NCI-H510A treated with DMSO at 0.1 percent for 48 hours (cell line): ENCODE measurements around the gene PUS10.

ENCODE experiments used
- DNase-seq: peaks from one replicate; lab custom pipeline; 2025; lab: John Stamatoyannopoulos, UW

Gene PUS10

GRCh38 chr2:60972889-60973656 lies 45.0 kb downstream of the PUS10 start:
- DNase-seq, result no peak

GRCh38 chr2:60966507-60967405 lies 51.3 kb downstream of the PUS10 start:
- no peak for DNase-seq

GRCh38 chr2:60965499-60965785 lies 52.6 kb downstream of the PUS10 start:
- no peak for DNase-seq

- no peak for DNase-seq
Observed at GRCh38 chr2:60964651-60965498, 53.2 kb downstream of the PUS10 start.

GRCh38 chr2:60963190-60963589 lies 54.9 kb downstream of the PUS10 start:
- no peak for DNase-seq

GRCh38 chr2:60962528-60962927 lies 55.5 kb downstream of the PUS10 start:
- no peak for DNase-seq

- DNase-seq, result peak; percentile 59
Observed at GRCh38 chr2:60961457-60961856, 56.6 kb downstream of the PUS10 start.

GRCh38 chr2:60960706-60961105 lies 57.3 kb downstream of the PUS10 start:
- no peak for DNase-seq

- DNase-seq, result peak; percentile 87
Observed at GRCh38 chr2:60959501-60959900, 58.6 kb downstream of the PUS10 start.

GRCh38 chr2:60958800-60959199 lies 59.3 kb downstream of the PUS10 start:
- DNase-seq, result peak; percentile 19

GRCh38 chr2:60958361-60958760 lies 59.7 kb downstream of the PUS10 start:
- no peak for DNase-seq

- no peak for DNase-seq
Observed at GRCh38 chr2:60957643-60958042, 60.4 kb downstream of the PUS10 start.

GRCh38 chr2:60957224-60957623 lies 60.8 kb downstream of the PUS10 start:
- DNase-seq, result no peak

- DNase-seq, result no peak
Observed at GRCh38 chr2:60954139-60954538, 63.9 kb downstream of the PUS10 start.

GRCh38 chr2:60948926-60949579 lies 69.0 kb downstream of the PUS10 start:
- DNase-seq, result no peak

GRCh38 chr2:60948161-60948560 lies 69.9 kb downstream of the PUS10 start:
- DNase-seq, result no peak

- no peak for DNase-seq
Observed at GRCh38 chr2:60947056-60947455, 71.0 kb downstream of the PUS10 start.

GRCh38 chr2:60945341-60945740 lies 72.7 kb downstream of the PUS10 start:
- peak; percentile 53 for DNase-seq

- DNase-seq, result no peak
Observed at GRCh38 chr2:60939622-60940021, 78.4 kb downstream of the PUS10 start.

GRCh38 chr2:60938301-60938700 lies 79.8 kb downstream of the PUS10 start:
- no peak for DNase-seq

GRCh38 chr2:60936757-60937156 lies 81.3 kb downstream of the PUS10 start:
- no peak for DNase-seq

- no peak for DNase-seq
Observed at GRCh38 chr2:60934165-60934722, 83.8 kb downstream of the PUS10 start.
